Lung (tissue), 12 donors: Measurements from ENCODE around the gene KLHL17. TPM values are rescaled to one million over a fixed set of nuclear protein-coding genes. Genes with fewer than 3 reads are reported as not detected.

Source experiments
- ATAC-seq: fragments of 200-7000 bp; cut with Tn5 transposase; one replicate; pipeline ENCODE4 v1.9.1; 2020; ENCODE audit warnings: moderate number of reproducible peaks; ENCODE audit not compliant: insufficient read depth, low FRiP score
- DNase-seq, 3 donors: peaks; one replicate each; pipeline ENCODE4 v3.0.0-alpha.2; 2013 to 2017
- H3K27ac ChIP-seq, 2 donors: one replicate each; pipeline ENCODE4 v1.5.1; 2013; ENCODE audit warnings: mild to moderate bottlenecking in 2 of 2, moderate library complexity in 2 of 2, control low read depth in 1 of 2, inconsistent platforms in 1 of 2, low read depth in 1 of 2, low read length in 1 of 2
- H3K27me3 ChIP-seq, 3 donors: one replicate each; pipeline ENCODE4 v1.5.1; 2013; ENCODE audit warnings: low read length in 2 of 3; ENCODE audit not compliant: control insufficient read depth in 3 of 3, insufficient read depth in 3 of 3
- H3K36me3 ChIP-seq, 4 donors: one replicate each; pipeline ENCODE4 v1.5.1; 2013; ENCODE audit warnings: low read length in 4 of 4, mild to moderate bottlenecking in 1 of 4, moderate library complexity in 1 of 4; ENCODE audit not compliant: control insufficient read depth in 4 of 4, insufficient read depth in 4 of 4
- H3K4me1 ChIP-seq, 5 donors: one replicate each; pipeline ENCODE4 v1.5.1; 2013; ENCODE audit warnings: low read length in 5 of 5, mild to moderate bottlenecking in 2 of 5, moderate library complexity in 1 of 5; ENCODE audit not compliant: control insufficient read depth in 5 of 5, insufficient read depth in 5 of 5
- H3K4me3 ChIP-seq: one replicate; pipeline ENCODE4 v1.5.1; 2013; ENCODE audit warnings: mild to moderate bottlenecking, control low read depth, moderate library complexity
- H3K9ac ChIP-seq, 2 donors: one replicate each; pipeline ENCODE4 v1.5.1; 2013; ENCODE audit warnings: low read length in 2 of 2, control low read depth in 1 of 2; ENCODE audit not compliant: insufficient read depth in 1 of 2
- H3K9me3 ChIP-seq, 4 donors: one replicate each; pipeline ENCODE4 v1.5.1; 2013; ENCODE audit warnings: low read length in 3 of 4, mild to moderate bottlenecking in 1 of 4, moderate library complexity in 1 of 4; ENCODE audit not compliant: control insufficient read depth in 4 of 4, insufficient read depth in 3 of 4
- CTCF ChIP-seq: IDR thresholded peaks from 2 replicates; pipeline ENCODE4 v1.5.1; 2012; ENCODE audit warnings: mild to moderate bottlenecking; ENCODE audit errors: control extremely low read depth, extremely low read depth
- WGBS, 2 donors: extraction: QIAGEN DNeasy Blood & Tissue Kit; methylation state at CpG; one replicate each; pipeline ENCODE4 v1.1.7; 2013; 5-methylcytosine and 5-hydroxymethylcytosine counted together
- polyA plus RNA-seq, 2 donors: library from polyadenylated mRNA; stranded (reverse); fragments of 200-250 nt; gene quantifications; one replicate each; pipeline ENCODE4 v1.2.1, GENCODE V29; 2013
- total RNA-seq, 2 donors: library from RNA; depleted of rRNA in 1 of 2; stranded (reverse); fragments of >200 nt in 1 of 2; gene quantifications; one replicate each; pipeline ENCODE4 v1.2.1, GENCODE V29; 2014 to 2021
- donor health status: control.
- donor health status: control.
- donor health status: Bipolar disorder and iron deficiency.
- donor health status: healthy.
- donor health status: DM: yes; HTN: yes; CAD: no.

Gene KLHL17
- total and polyA plus RNA-seq, 4 donors = 10.0 to 15.2 (median 13.0) TPM

GRCh38 chr1:937521-937920 lies 22.9 kb upstream of the KLHL17 start:
- H3K9ac ChIP-seq = no peak overlapping the region
- 89 to 96% methylated on average over 16 of the region's 16 CpGs for WGBS, 2 donors
- ATAC-seq = no peak
- H3K27ac ChIP-seq = no peak overlapping the region
- H3K4me3 ChIP-seq = no peak overlapping the region
- TF ChIP-seq CTCF = no peak
- no peak for DNase-seq
- H3K27me3 ChIP-seq = peaks cover 0 to 18% (median 5%) of the 10 kb centered on the region in 3 donors
- peaks cover 0 to 63% (median 29%) of the 10 kb centered on the region in 5 donors for H3K4me1 ChIP-seq
- peaks cover 0 to 3% (median 0%) of the 10 kb centered on the region in 4 donors for H3K9me3 ChIP-seq
- no peaks in the 10 kb centered on the region for H3K36me3 ChIP-seq

GRCh38 chr1:938088-938683 lies 22.2 kb upstream of the KLHL17 start:
- DNase-seq (peak in 1 of 3 donors; percentile 39), ATAC-seq (no peak)
- H3K27me3 ChIP-seq = peaks cover 0 to 18% (median 5%) of the 10 kb centered on the region in 3 donors
- no peak for TF ChIP-seq CTCF
- H3K9ac ChIP-seq = no peak overlapping the region
- peaks cover 0 to 64% (median 33%) of the 10 kb centered on the region in 5 donors for H3K4me1 ChIP-seq
- peaks cover 0 to 3% (median 0%) of the 10 kb centered on the region in 4 donors for H3K9me3 ChIP-seq
- peaks cover 0 to 5% (median 0%) of the 10 kb centered on the region in 4 donors for H3K36me3 ChIP-seq
- WGBS, 2 donors = 66 to 70% methylated on average over 15 of the region's 15 CpGs
- H3K27ac ChIP-seq = no peak overlapping the region
- H3K4me3 ChIP-seq = no peak overlapping the region

- no peak for TF ChIP-seq CTCF
- H3K4me3 ChIP-seq = no peak overlapping the region
- no peak for ATAC-seq
- H3K4me1 ChIP-seq = peaks cover 0 to 66% (median 33%) of the 10 kb centered on the region in 5 donors
- 68 to 72% methylated on average over 30 of the region's 30 CpGs for WGBS, 2 donors
- no peak overlapping the region for H3K9ac ChIP-seq
- peaks cover 0 to 3% (median 0%) of the 10 kb centered on the region in 4 donors for H3K9me3 ChIP-seq
- no peak for DNase-seq
- H3K27ac ChIP-seq = no peak overlapping the region
- peaks cover 0 to 10% (median 1%) of the 10 kb centered on the region in 4 donors for H3K36me3 ChIP-seq
- H3K27me3 ChIP-seq = peaks cover 0 to 18% (median 5%) of the 10 kb centered on the region in 3 donors
These were observed 21.5 kb upstream of the KLHL17 start for GRCh38 chr1:938711-939489.
